IMR-90 (cell line): ENCODE measurements around the gene TTC7B. TPM values are rescaled to one million over a fixed set of nuclear protein-coding genes. Genes with fewer than 3 reads are reported as not detected.
A peak's percentile ranks its signal among the peaks of the same experiment; 100 is the strongest.

Experiments used
- ATAC-seq: fragments of 200-7000 bp; cut with Tn5 transposase; 2 replicates; pipeline ENCODE4 v1.9.1; 2020; ENCODE audit warnings: low read depth, mild to moderate bottlenecking, moderate library complexity
- BruUV-seq: library from RNA; stranded (reverse); fragments of 400-500 nt; replicated peaks from 2 replicates; lab custom pipeline; 2021; lab: Mats Ljungman, UMichigan
- CTCF ChIA-PET: fragments of 300-600 bp; formaldehyde crosslinking; extraction: SDS; loops from one replicate; lab custom pipeline; 2021; ENCODE audit warnings: antibody characterized with exemption; lab: Yijun Ruan, JAX
- POLR2A ChIA-PET: fragments of 300-600 bp; sonication (Branson Sonifier 250); formaldehyde crosslinking; loops from one replicate; lab custom pipeline; 2022; ENCODE audit warnings: antibody characterized with exemption; ENCODE audit not compliant: unreplicated experiment; lab: Charles Lee
- DNase-seq: peaks from one replicate; pipeline ENCODE4 v3.0.0; 2013
- H2AFZ ChIP-seq: replicated peaks from 2 replicates; pipeline ENCODE3; 2013; ENCODE audit warnings: low read length, mild to moderate bottlenecking; ENCODE audit not compliant: poor library complexity
- H2AK5ac ChIP-seq: 2 replicates; pipeline ENCODE4 v1.6.1; 2013; ENCODE audit warnings: low read depth, low read length, inconsistent platforms
- H2AK9ac ChIP-seq: replicated peaks from 2 replicates; pipeline ENCODE3; 2013; ENCODE audit warnings: mild to moderate bottlenecking, low read depth, low read length, moderate library complexity; ENCODE audit not compliant: poor library complexity
- H2BK120ac ChIP-seq: 2 replicates; pipeline ENCODE4 v1.6.1; 2013; ENCODE audit warnings: low read depth, low read length, inconsistent platforms
- H2BK15ac ChIP-seq: 3 replicates; pipeline ENCODE4 v1.6.1; 2013; ENCODE audit warnings: low read depth, low read length, inconsistent platforms
- H2BK20ac ChIP-seq: 2 replicates; pipeline ENCODE4 v1.6.1; 2013; ENCODE audit warnings: low read depth, mild to moderate bottlenecking, inconsistent platforms, low read length, moderate library complexity
- H2BK5ac ChIP-seq: 2 replicates; pipeline ENCODE4 v1.6.1; 2013; ENCODE audit warnings: mild to moderate bottlenecking, low read depth, low read length, inconsistent platforms; ENCODE audit not compliant: poor library complexity, severe bottlenecking
- H3K14ac ChIP-seq: replicated peaks from 2 replicates; pipeline ENCODE4 v1.6.1; 2013; ENCODE audit warnings: low read depth, low read length, inconsistent platforms
- H3K18ac ChIP-seq: 2 replicates; pipeline ENCODE4 v1.6.1; 2013; ENCODE audit warnings: low read depth, low read length, control low read depth
- H3K23ac ChIP-seq: 2 replicates; pipeline ENCODE4 v1.6.1; 2013; ENCODE audit warnings: low read depth, low read length, inconsistent platforms
- H3K27ac ChIP-seq: 2 replicates; pipeline ENCODE4 v1.5.1; 2013; ENCODE audit warnings: mild to moderate bottlenecking, control low read depth, low read length; ENCODE audit not compliant: insufficient read depth
- H3K27me3 ChIP-seq: 2 replicates; pipeline ENCODE4 v1.6.1; 2013; ENCODE audit warnings: low read length; ENCODE audit not compliant: control insufficient read depth, insufficient read depth
- H3K36me3 ChIP-seq: 2 replicates; pipeline ENCODE4 v1.6.1; 2013; ENCODE audit warnings: low read length, mixed read lengths; ENCODE audit not compliant: control insufficient read depth, insufficient read depth
- H3K4ac ChIP-seq: 2 replicates; pipeline ENCODE4 v1.6.1; 2013; ENCODE audit warnings: low read depth, low read length, inconsistent platforms
- H3K4me1 ChIP-seq: 2 replicates; pipeline ENCODE4 v1.6.1; 2013; ENCODE audit warnings: low read length, mixed read lengths; ENCODE audit not compliant: control insufficient read depth, insufficient read depth
- H3K4me2 ChIP-seq: 2 replicates; pipeline ENCODE4 v1.6.1; 2013; ENCODE audit warnings: low read depth, mild to moderate bottlenecking, control low read depth, low read length, moderate library complexity
- H3K4me3 ChIP-seq: 2 replicates; pipeline ENCODE4 v1.5.1; 2013; ENCODE audit warnings: low read depth, mild to moderate bottlenecking, control low read depth, low read length, moderate library complexity; ENCODE audit not compliant: insufficient read depth
- H3K56ac ChIP-seq: 2 replicates; pipeline ENCODE4 v1.6.1; 2013; ENCODE audit warnings: low read length, inconsistent platforms; ENCODE audit not compliant: insufficient read depth; ENCODE audit errors: extremely low read depth
- H3K79me1 ChIP-seq, 2 experiments: 2 replicates each; pipeline ENCODE4 v1.6.1; 2013; ENCODE audit warnings: low read length in 2 of 2, inconsistent platforms in 1 of 2, low read depth in 1 of 2
- H3K9ac ChIP-seq: 2 replicates; pipeline ENCODE4 v1.6.1; 2013; ENCODE audit warnings: low read depth, low read length, control low read depth
- H3K9me1 ChIP-seq: 2 replicates; pipeline ENCODE4 v1.6.1; 2013; ENCODE audit warnings: low read length, inconsistent platforms; ENCODE audit not compliant: insufficient read depth
- H3K9me3 ChIP-seq: 2 replicates; pipeline ENCODE4 v1.6.1; 2013; ENCODE audit warnings: low read length; ENCODE audit not compliant: control insufficient read depth, insufficient read depth
- H4K20me1 ChIP-seq: 2 replicates; pipeline ENCODE4 v1.6.1; 2013; ENCODE audit warnings: low read length, inconsistent platforms; ENCODE audit not compliant: insufficient read depth
- H4K5ac ChIP-seq: 2 replicates; pipeline ENCODE4 v1.6.1; 2013; ENCODE audit warnings: mild to moderate bottlenecking, low read depth, low read length, control low read depth
- H4K8ac ChIP-seq, 2 experiments: 2 replicates each; pipeline ENCODE4 v1.6.1; 2013; ENCODE audit warnings: low read depth in 2 of 2, low read length in 2 of 2, control low read depth in 1 of 2, inconsistent platforms in 1 of 2
- H4K91ac ChIP-seq: 2 replicates; pipeline ENCODE4 v1.6.1; 2013; ENCODE audit warnings: low read depth, low read length, inconsistent platforms; ENCODE audit not compliant: insufficient read depth
- CHD1 ChIP-seq: IDR thresholded peaks from 2 replicates; pipeline ENCODE4 v1.6.1; 2012; ENCODE audit warnings: low read depth, low read length, improper control_type of control experiment
- FOS ChIP-seq: fragments of 150-350 bp; IDR thresholded peaks from 2 replicates; pipeline ENCODE4 v1.6.1; 2016; ENCODE audit warnings: low read depth, low read length
- MAFK ChIP-seq: IDR thresholded peaks from 2 replicates; pipeline ENCODE4 v1.6.1; 2012; ENCODE audit warnings: low read depth, low read length, improper control_type of control experiment
- MAZ ChIP-seq: IDR thresholded peaks from 2 replicates; pipeline ENCODE4 v1.6.1; 2012; ENCODE audit warnings: low read depth, mild to moderate bottlenecking, low read length, improper control_type of control experiment, moderate library complexity, borderline replicate concordance
- MXI1 ChIP-seq: IDR thresholded peaks from 2 replicates; pipeline ENCODE4 v1.6.1; 2012; ENCODE audit warnings: low read depth, mild to moderate bottlenecking, low read length, moderate library complexity, borderline replicate concordance
- NFE2L2 ChIP-seq: fragments of 150-350 bp; IDR thresholded peaks from 2 replicates; pipeline ENCODE4 v1.6.1; 2016; ENCODE audit warnings: low read depth, mild to moderate bottlenecking, low read length
- RCOR1 ChIP-seq: IDR thresholded peaks from 2 replicates; pipeline ENCODE4 v1.6.1; 2012; ENCODE audit warnings: mild to moderate bottlenecking, low read length, improper control_type of control experiment; ENCODE audit not compliant: insufficient replicate concordance
- RFX5 ChIP-seq: IDR thresholded peaks from 2 replicates; pipeline ENCODE4 v1.8.0; 2012; ENCODE audit warnings: low read depth, mild to moderate bottlenecking, low read length, moderate library complexity
- WGBS, 2 experiments: methylation state at CpG; one replicate each; pipeline versions ENCODE4 v1.1.5 to v1.1.7; 2013; ENCODE audit warnings: missing lambda C conversion rate in 2 of 2; ENCODE audit not compliant: insufficient read length in 1 of 2; ENCODE audit errors: extremely low coverage in 2 of 2; 5-methylcytosine and 5-hydroxymethylcytosine counted together
- dilution Hi-C: fragments of 300-500 bp; cut with HindIII; formaldehyde crosslinking; loops from one replicate; pipeline ENCODE4 v1.14.3; 2018; ENCODE audit warnings: low sequenced_read_pairs; ENCODE audit not compliant: unreplicated experiment
- in situ Hi-C: fragments of 300-500 bp; cut with MboI; formaldehyde crosslinking; loops from 3 replicates; pipeline ENCODE4 v1.14.3; 2019; ENCODE audit warnings: low sequenced_read_pairs, inconsistent platforms, mixed read lengths
- intact Hi-C: fragments of 100-400 bp; cut with micrococcal nuclease; formaldehyde crosslinking; loops from 2 replicates; pipeline ENCODE4 v1.10.0; 2022
- polyA plus RNA-seq, 3 experiments: library from polyadenylated mRNA; depleted of rRNA; stranded (reverse); fragments of >200 nt; gene quantifications; 2 replicates each; pipeline ENCODE4 v1.2.3, GENCODE V29; 2012; ENCODE audit warnings: low replicate concordance in 1 of 3
- total RNA-seq: library from RNA; depleted of rRNA; stranded (reverse); fragments of >200 nt; gene quantifications from 2 replicates; pipeline ENCODE4 v1.2.3, GENCODE V29; 2012
- TF ChIP-seq, protein P1 (sequence below): fragments of 150-350 bp; IDR thresholded peaks from 2 replicates; pipeline ENCODE4 v1.6.1; 2016; ENCODE audit warnings: low read depth, mild to moderate bottlenecking, low read length, moderate library complexity, borderline replicate concordance
- TF ChIP-seq, protein P2 (sequence below): fragments of 150-350 bp; IDR thresholded peaks from 2 replicates; pipeline ENCODE4 v1.6.1; 2017; ENCODE audit warnings: mild to moderate bottlenecking, antibody characterized with exemption, low read length, low read depth
- TF ChIP-seq, protein P3 (sequence below): conservative IDR thresholded peaks from 2 replicates; pipeline ENCODE4 v1.5.1; 2012; ENCODE audit warnings: mild to moderate bottlenecking, low read depth, low read length, improper control_type of control experiment

The TTC7B gene
- total and polyA plus RNA-seq, 2 of the 4 experiments (the other 2 are of a cell fraction): 18.1 to 35.3 TPM

DNA sequence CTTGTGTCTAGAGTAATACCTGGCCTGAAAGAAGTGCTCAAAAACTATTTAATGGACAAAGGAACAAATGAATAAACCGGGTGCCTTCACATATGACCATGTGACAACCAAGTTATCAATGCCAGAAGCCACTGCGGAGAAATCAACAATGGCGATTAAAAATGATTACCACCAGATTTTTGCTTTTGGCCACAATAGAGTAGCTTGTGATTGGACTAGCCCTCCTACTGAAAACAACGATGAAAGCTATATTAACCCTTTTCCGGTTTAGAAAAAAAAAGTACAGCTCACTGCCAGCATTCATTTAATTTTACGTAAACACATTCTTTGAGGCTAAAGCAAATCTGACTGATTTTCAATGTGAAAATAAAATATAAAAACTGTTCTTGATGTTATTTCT is 41.6 kb upstream of the TTC7B start:
- TF ChIP-seq MAFK: no peak
- TF ChIP-seq NFE2L2: no peak
- TF ChIP-seq, protein P1, sequence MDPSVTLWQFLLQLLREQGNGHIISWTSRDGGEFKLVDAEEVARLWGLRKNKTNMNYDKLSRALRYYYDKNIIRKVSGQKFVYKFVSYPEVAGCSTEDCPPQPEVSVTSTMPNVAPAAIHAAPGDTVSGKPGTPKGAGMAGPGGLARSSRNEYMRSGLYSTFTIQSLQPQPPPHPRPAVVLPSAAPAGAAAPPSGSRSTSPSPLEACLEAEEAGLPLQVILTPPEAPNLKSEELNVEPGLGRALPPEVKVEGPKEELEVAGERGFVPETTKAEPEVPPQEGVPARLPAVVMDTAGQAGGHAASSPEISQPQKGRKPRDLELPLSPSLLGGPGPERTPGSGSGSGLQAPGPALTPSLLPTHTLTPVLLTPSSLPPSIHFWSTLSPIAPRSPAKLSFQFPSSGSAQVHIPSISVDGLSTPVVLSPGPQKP: no peak
- TF ChIP-seq, protein P2, sequence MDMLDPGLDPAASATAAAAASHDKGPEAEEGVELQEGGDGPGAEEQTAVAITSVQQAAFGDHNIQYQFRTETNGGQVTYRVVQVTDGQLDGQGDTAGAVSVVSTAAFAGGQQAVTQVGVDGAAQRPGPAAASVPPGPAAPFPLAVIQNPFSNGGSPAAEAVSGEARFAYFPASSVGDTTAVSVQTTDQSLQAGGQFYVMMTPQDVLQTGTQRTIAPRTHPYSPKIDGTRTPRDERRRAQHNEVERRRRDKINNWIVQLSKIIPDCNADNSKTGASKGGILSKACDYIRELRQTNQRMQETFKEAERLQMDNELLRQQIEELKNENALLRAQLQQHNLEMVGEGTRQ: no peak
- TF ChIP-seq MXI1: no peak
- TF ChIP-seq FOS: no peak
- no peak for TF ChIP-seq MAZ
- no peak for TF ChIP-seq CHD1
- no peak for TF ChIP-seq RFX5
- TF ChIP-seq RCOR1: no peak
- TF ChIP-seq, protein P3, sequence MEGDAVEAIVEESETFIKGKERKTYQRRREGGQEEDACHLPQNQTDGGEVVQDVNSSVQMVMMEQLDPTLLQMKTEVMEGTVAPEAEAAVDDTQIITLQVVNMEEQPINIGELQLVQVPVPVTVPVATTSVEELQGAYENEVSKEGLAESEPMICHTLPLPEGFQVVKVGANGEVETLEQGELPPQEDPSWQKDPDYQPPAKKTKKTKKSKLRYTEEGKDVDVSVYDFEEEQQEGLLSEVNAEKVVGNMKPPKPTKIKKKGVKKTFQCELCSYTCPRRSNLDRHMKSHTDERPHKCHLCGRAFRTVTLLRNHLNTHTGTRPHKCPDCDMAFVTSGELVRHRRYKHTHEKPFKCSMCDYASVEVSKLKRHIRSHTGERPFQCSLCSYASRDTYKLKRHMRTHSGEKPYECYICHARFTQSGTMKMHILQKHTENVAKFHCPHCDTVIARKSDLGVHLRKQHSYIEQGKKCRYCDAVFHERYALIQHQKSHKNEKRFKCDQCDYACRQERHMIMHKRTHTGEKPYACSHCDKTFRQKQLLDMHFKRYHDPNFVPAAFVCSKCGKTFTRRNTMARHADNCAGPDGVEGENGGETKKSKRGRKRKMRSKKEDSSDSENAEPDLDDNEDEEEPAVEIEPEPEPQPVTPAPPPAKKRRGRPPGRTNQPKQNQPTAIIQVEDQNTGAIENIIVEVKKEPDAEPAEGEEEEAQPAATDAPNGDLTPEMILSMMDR: no peak
- no peaks in the 10 kb centered on the region for H3K9me3 ChIP-seq
- no peak overlapping the region for H2AK5ac ChIP-seq
- no peak overlapping the region; the same call in 2 of the 3 replicates for H2BK15ac ChIP-seq
- no peak overlapping the region for H3K9ac ChIP-seq
- H2AK9ac ChIP-seq: no peak overlapping the region
- H3K4ac ChIP-seq: no peak overlapping the region
- 40% methylated on average over 1 of the region's 6 CpGs; no CpG with 5 or more reads in 1 of the 2 experiments for WGBS, 2 experiments
- CTCF ChIA-PET: interaction anchor here (1.2 kb wide), 1 partner anchor 7 kb away, joined by 4 read pairs; no protein-coding TSS in a partner anchor
- H3K27me3 ChIP-seq: no peaks in the 10 kb centered on the region
- H3K4me3 ChIP-seq: no peak overlapping the region
- no peak overlapping the region for H3K14ac ChIP-seq
- no peak overlapping the region for H2BK20ac ChIP-seq
- H3K36me3 ChIP-seq: no peaks in the 10 kb centered on the region
- peaks cover 2% of the 10 kb centered on the region; the same call in 1 of the 2 replicates for H3K4me1 ChIP-seq
- dilution Hi-C loops: no loop called here
- no peak overlapping the region for H2BK5ac ChIP-seq
- ATAC-seq: no peak
- no peak for DNase-seq
- no peak overlapping the region for H4K5ac ChIP-seq
- no peak overlapping the region for H3K27ac ChIP-seq
- H3K18ac ChIP-seq: no peak overlapping the region
- no TSS peak for BruUV-seq
- H3K79me1 ChIP-seq: no peaks in the 10 kb centered on the region
- H3K56ac ChIP-seq: no peak overlapping the region
- no peaks in the 10 kb centered on the region for H4K20me1 ChIP-seq
- 0 out of 4 replicates have a peak overlapping the region, but pooled peaks of 1 of the 2 experiments have one; percentile 58 for H4K8ac ChIP-seq
- peak overlapping the region; percentile 74; the same call in 1 of the 2 replicates for H3K4me2 ChIP-seq
- POLR2A ChIA-PET: interaction anchor here (0.6 kb wide), 1 partner anchor 19 kb away, joined by 4 read pairs; no protein-coding TSS in a partner anchor
- H2AFZ ChIP-seq: no peak overlapping the region
- intact Hi-C loops: no loop called here
- H3K23ac ChIP-seq: no peak overlapping the region
- H4K91ac ChIP-seq: no peak overlapping the region
- in situ Hi-C loops: no loop called here
- H3K9me1 ChIP-seq: no peaks in the 10 kb centered on the region
- no peak overlapping the region for H2BK120ac ChIP-seq
